ENCODE results near the gene EGF. TPM values are rescaled to one million over a fixed set of nuclear protein-coding genes. Genes with fewer than 3 reads are reported as not detected.

The EGF gene
- polyA plus RNA-seq, 2 of the 4 experiments (the other 2 are of a cell fraction) = 0.59 to 0.98 TPM

- Histone ChIP-seq H3K4me3 (no peak overlapping the region), H3K4me2 (no peak overlapping the region), H3K9me3 (no peaks in the 10 kb centered on the region), H3K27ac (no peak overlapping the region), H3K4me1 (peaks cover 7% of the 10 kb centered on the region; the same call in 2 of the 3 replicates)
- ChIA-PET CTCF (interaction anchor here (1.5 to 10.6 kb wide), 2 partner anchors 10 to 504 kb away, joined by 9 to 190 read pairs; no protein-coding TSS in a partner anchor), POLR2A (no interaction called here)
- no peak for TF ChIP-seq TFCP2L1 (CRISPR knock-in tag; IDR thresholded peaks at IDR 0.05)
- no peak for TF ChIP-seq CBX2 (IDR thresholded peaks at IDR 0.05; ENCODE audit: borderline replicate concordance, low read depth)
- TF ChIP-seq JUNB (IDR thresholded peaks at IDR 0.05) = no peak
- TF ChIP-seq POLR2AphosphoS2 (conservative IDR thresholded peaks at IDR 0.05; ENCODE audit: low read length) = no peak
- TF ChIP-seq HES2 (IDR thresholded peaks at IDR 0.05) = no peak
- TF ChIP-seq CBX8 (IDR thresholded peaks at IDR 0.05) = no peak
- DNase-seq (ENCODE audit: low read depth in 1 of 2, low spot score in 1 of 2) (no peak), ATAC-seq (no peak), FAIRE-seq (no peak)
- 78% methylated on average over 2 of the region's 2 CpGs for WGBS (ENCODE audit: missing lambda C conversion rate)
These were observed 95.9 kb downstream of the EGF start for GRCh38 chr4:110008540-110008939.

- Histone ChIP-seq H3K27ac (no peak overlapping the region), H3K4me3 (no peak overlapping the region), H3K4me2 (no peak overlapping the region), H3K9me3 (no peaks in the 10 kb centered on the region), H3K4me1 (peaks cover 7% of the 10 kb centered on the region; the same call in 2 of the 3 replicates)
- ChIA-PET CTCF (interaction anchor here (1.5 to 10.6 kb wide), 2 partner anchors 11 to 503 kb away, joined by 9 to 190 read pairs; no protein-coding TSS in a partner anchor), POLR2A (no interaction called here)
- WGBS (ENCODE audit: missing lambda C conversion rate) = 84% methylated on average over 2 of the region's 2 CpGs
- ATAC-seq = no peak
- TF ChIP-seq CEBPB (IDR thresholded peaks at IDR 0.05) (no peak), PBX3 (IDR thresholded peaks at IDR 0.05) (no peak), RFX5 (IDR thresholded peaks at IDR 0.05) (no peak), HDAC2 (IDR thresholded peaks at IDR 0.05) (no peak), FOSL2 (IDR thresholded peaks at IDR 0.05) (no peak), FOSL2 (CRISPR knock-in tag; IDR thresholded peaks at IDR 0.05) (no peak), JUNB (IDR thresholded peaks at IDR 0.05) (no peak), HEYL (CRISPR knock-in tag; IDR thresholded peaks at IDR 0.05) (no peak), HOXB5 (CRISPR knock-in tag; IDR thresholded peaks at IDR 0.05) (no peak), RNF2 (IDR thresholded peaks at IDR 0.05; ENCODE audit: borderline replicate concordance, low read depth) (no peak), BCL3 (IDR thresholded peaks at IDR 0.05) (no peak), SREBF2 (IDR thresholded peaks at IDR 0.05) (no peak), CBX2 (IDR thresholded peaks at IDR 0.05; ENCODE audit: borderline replicate concordance, low read depth) (no peak), HOXA7 (CRISPR knock-in tag; IDR thresholded peaks at IDR 0.05) (no peak)
- no peak for FAIRE-seq
- no peak for DNase-seq (ENCODE audit: low read depth in 1 of 2, low spot score in 1 of 2)
These were observed 96.9 kb downstream of the EGF start for GRCh38 chr4:110009550-110009949.

- Histone ChIP-seq H3K9me3 (no peaks in the 10 kb centered on the region), H3K4me3 (no peak overlapping the region), H3K4me1 (peaks cover 7% of the 10 kb centered on the region; the same call in 2 of the 3 replicates), H3K27ac (no peak overlapping the region), H3K4me2 (no peak overlapping the region)
- TF ChIP-seq USF2 (IDR thresholded peaks at IDR 0.05) (no peak), HEYL (CRISPR knock-in tag; IDR thresholded peaks at IDR 0.05) (no peak), FOSB (CRISPR knock-in tag; IDR thresholded peaks at IDR 0.05) (no peak), RFX5 (IDR thresholded peaks at IDR 0.05) (no peak), TFCP2L1 (CRISPR knock-in tag; IDR thresholded peaks at IDR 0.05) (no peak), HDAC2 (IDR thresholded peaks at IDR 0.05) (no peak), ZC3H11A (IDR thresholded peaks at IDR 0.05) (no peak), POLR2A (IDR thresholded peaks at IDR 0.05; ENCODE audit: low read length) (no peak), HMGXB4 (CRISPR knock-in tag; IDR thresholded peaks at IDR 0.05; ENCODE audit: borderline replicate concordance) (no peak), CHD2 (IDR thresholded peaks at IDR 0.05; ENCODE audit: low read length, partially characterized antibody) (no peak), CBX2 (IDR thresholded peaks at IDR 0.05; ENCODE audit: borderline replicate concordance, low read depth) (no peak), EHF (CRISPR knock-in tag; IDR thresholded peaks at IDR 0.05) (no peak)
- WGBS (ENCODE audit: missing lambda C conversion rate) = 94% methylated on average over 4 of the region's 4 CpGs
- ChIA-PET POLR2A (no interaction called here), CTCF (interaction anchor here (1.1 to 10.6 kb wide), 3 partner anchors 9 to 502 kb away, joined by 3 to 190 read pairs (median 3); no protein-coding TSS in a partner anchor)
- no peak for FAIRE-seq
- ATAC-seq = no peak
- no peak for DNase-seq (ENCODE audit: low read depth in 1 of 2, low spot score in 1 of 2)
These were observed 98.1 kb downstream of the EGF start for GRCh38 chr4:110010797-110011196.
